Right atrium auricular region (tissue), 2 donors: ENCODE measurements around the gene DYRK1A. TPM values are rescaled to one million over a fixed set of nuclear protein-coding genes. Genes with fewer than 3 reads are reported as not detected.

Experiments
- DNase-seq: peaks from one replicate; pipeline ENCODE4 v3.0.0-alpha.2; 2019; ENCODE audit warnings: low spot score
- H3K27ac ChIP-seq, 2 donors: fragments of 200-600 bp; sonication (generic); 1 replicate in 1 of 2; 2 replicates in 1 of 2; pipeline ENCODE4 v1.5.1; 2016 to 2019
- H3K27me3 ChIP-seq, 2 donors: fragments of 200-600 bp; sonication (generic); one replicate each; pipeline versions ENCODE4 v1.5.1 to v1.6.0; 2017 to 2019
- H3K36me3 ChIP-seq: fragments of 200-600 bp; sonication (generic); one replicate; pipeline ENCODE4 v1.5.1; 2016
- H3K4me1 ChIP-seq, 2 donors: fragments of 200-600 bp; sonication (generic); one replicate each; pipeline versions ENCODE4 v1.5.1 to v1.6.0; 2017 to 2019
- H3K4me3 ChIP-seq, 2 donors: fragments of 200-600 bp; sonication (generic); 1 replicate in 1 of 2; 2 replicates in 1 of 2; pipeline ENCODE4 v1.5.1; 2017 to 2019; ENCODE audit warnings: mild to moderate bottlenecking in 1 of 2, moderate library complexity in 1 of 2
- H3K9me3 ChIP-seq, 2 donors: fragments of 200-600 bp; sonication (generic); one replicate each; pipeline ENCODE4 v1.5.1; 2019
- CTCF ChIP-seq, 2 donors: fragments of 200-600 bp; sonication (generic); IDR thresholded peaks; one replicate each; pipeline ENCODE4 v1.5.1; 2019; ENCODE audit warnings: antibody characterized with exemption in 2 of 2
- total RNA-seq, 2 donors: library from RNA; depleted of rRNA; stranded (reverse); fragments of >200 nt; gene quantifications; one replicate each; pipeline ENCODE4 v1.1.0, GENCODE V29; 2016

Gene DYRK1A
- total RNA-seq, 2 donors from 2014 or later = 69.3 to 94.7 TPM

GRCh38 chr21:37391666-37392065 lies 25.1 kb downstream of the DYRK1A start:
- no peak for DNase-seq
- Histone ChIP-seq H3K4me3 (no peak overlapping the region), H3K27ac (no peak overlapping the region), H3K4me1 (peaks cover 0 to 97% of the 10 kb centered on the region in 2 donors), H3K9me3 (no peaks in the 10 kb centered on the region), H3K36me3 (no peaks in the 10 kb centered on the region), H3K27me3 (no peaks in the 10 kb centered on the region)
- no peak for TF ChIP-seq CTCF (IDR thresholded peaks at IDR 0.05)

- DNase-seq = no peak
- peaks cover 0 to 97% of the 10 kb centered on the region in 2 donors for H3K4me1 ChIP-seq
- no peak overlapping the region for H3K4me3 ChIP-seq
- H3K27me3 ChIP-seq = no peaks in the 10 kb centered on the region
- H3K27ac ChIP-seq = no peak overlapping the region
- no peaks in the 10 kb centered on the region for H3K36me3 ChIP-seq
- TF ChIP-seq CTCF (IDR thresholded peaks at IDR 0.05) = no peak
- H3K9me3 ChIP-seq = no peaks in the 10 kb centered on the region
Observed at GRCh38 chr21:37392441-37392840, 25.9 kb downstream of the DYRK1A start.

- Histone ChIP-seq H3K9me3 (no peaks in the 10 kb centered on the region), H3K27ac (no peak overlapping the region), H3K36me3 (no peaks in the 10 kb centered on the region), H3K4me3 (no peak overlapping the region), H3K27me3 (no peaks in the 10 kb centered on the region), H3K4me1 (peaks cover 0 to 96% of the 10 kb centered on the region in 2 donors)
- DNase-seq = no peak
- TF ChIP-seq CTCF (IDR thresholded peaks at IDR 0.05) = no peak
Observed at GRCh38 chr21:37393030-37393429, 26.5 kb downstream of the DYRK1A start.

GRCh38 chr21:37393786-37394185 lies 27.2 kb downstream of the DYRK1A start:
- Histone ChIP-seq H3K36me3 (no peaks in the 10 kb centered on the region), H3K27ac (no peak overlapping the region), H3K4me3 (no peak overlapping the region), H3K9me3 (no peaks in the 10 kb centered on the region), H3K27me3 (no peaks in the 10 kb centered on the region), H3K4me1 (peaks cover 0 to 88% of the 10 kb centered on the region in 2 donors)
- no peak for DNase-seq
- TF ChIP-seq CTCF (IDR thresholded peaks at IDR 0.05) = no peak

- no peaks in the 10 kb centered on the region for H3K36me3 ChIP-seq
- H3K27me3 ChIP-seq = no peaks in the 10 kb centered on the region
- peaks cover 0 to 4% of the 10 kb centered on the region in 2 donors for H3K9me3 ChIP-seq
- no peak for TF ChIP-seq CTCF (IDR thresholded peaks at IDR 0.05)
- H3K4me1 ChIP-seq = peaks cover 0 to 74% of the 10 kb centered on the region in 2 donors
- no peak for DNase-seq
- H3K4me3 ChIP-seq = no peak overlapping the region
- no peak overlapping the region for H3K27ac ChIP-seq
Observed at GRCh38 chr21:37395961-37396360, 29.4 kb downstream of the DYRK1A start.

- Histone ChIP-seq H3K27me3 (no peaks in the 10 kb centered on the region), H3K4me3 (no peak overlapping the region), H3K4me1 (peaks cover 0 to 65% of the 10 kb centered on the region in 2 donors), H3K9me3 (peaks cover 0 to 9% of the 10 kb centered on the region in 2 donors), H3K27ac (no peak overlapping the region), H3K36me3 (no peaks in the 10 kb centered on the region)
- TF ChIP-seq CTCF (IDR thresholded peaks at IDR 0.05) = no peak
- no peak for DNase-seq
Observed at GRCh38 chr21:37396855-37397254, 30.3 kb downstream of the DYRK1A start.
